Astrocyte of the hippocampus (primary cell): ENCODE results near the gene TMED7.

Source experiments
- DNase-seq: peaks from one replicate; pipeline ENCODE4 v3.0.0; 2011; ENCODE audit warnings: low read depth, low spot score

The TMED7 gene

DNA sequence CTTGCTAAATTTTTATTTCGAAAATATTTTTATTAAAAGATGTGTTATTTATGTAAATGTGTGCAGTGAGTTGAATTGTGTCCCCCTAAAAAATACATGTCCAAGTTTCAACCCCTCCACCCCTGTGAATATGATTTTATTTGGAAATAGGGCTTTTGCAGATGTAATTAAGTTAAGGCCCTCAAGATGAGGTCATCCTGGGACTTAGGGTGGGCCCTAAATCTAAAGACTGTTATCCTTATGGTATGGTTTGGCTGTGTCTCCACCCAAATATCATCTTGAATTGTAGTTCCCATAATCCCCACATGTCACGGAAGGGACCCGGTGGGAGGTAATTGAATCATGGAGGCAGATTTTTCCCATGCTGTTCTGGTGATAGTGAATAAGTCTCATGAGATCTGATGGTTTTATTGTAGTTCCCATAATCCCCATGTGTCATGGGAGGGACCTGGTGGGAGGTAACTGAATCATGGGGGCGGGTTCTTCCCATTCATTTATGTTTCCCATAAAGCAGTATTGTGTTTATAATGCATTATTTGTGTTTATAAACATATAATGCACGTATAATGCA lies 1.5 kb upstream of the TMED7 start:
- no peak for DNase-seq

DNA sequence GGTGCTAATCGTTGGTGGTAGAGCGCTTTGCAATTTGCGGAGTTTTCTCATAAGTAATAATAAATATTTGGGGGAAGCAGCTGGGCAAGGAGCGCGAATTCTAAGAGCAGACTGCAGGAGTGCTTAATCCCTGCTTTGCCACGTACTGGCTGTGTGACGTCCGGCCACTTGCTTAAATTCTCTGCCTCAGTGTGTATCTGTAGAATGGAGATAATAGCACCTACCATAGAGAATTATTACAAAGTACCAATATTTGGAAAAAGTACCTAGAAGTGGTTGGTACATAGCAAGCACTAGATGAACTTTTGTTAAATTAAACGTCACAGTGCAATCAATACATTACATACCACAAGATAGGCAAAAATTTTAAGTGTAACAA lies 598 bp upstream of the TMED7 start:
- DNase-seq = no peak

DNA sequence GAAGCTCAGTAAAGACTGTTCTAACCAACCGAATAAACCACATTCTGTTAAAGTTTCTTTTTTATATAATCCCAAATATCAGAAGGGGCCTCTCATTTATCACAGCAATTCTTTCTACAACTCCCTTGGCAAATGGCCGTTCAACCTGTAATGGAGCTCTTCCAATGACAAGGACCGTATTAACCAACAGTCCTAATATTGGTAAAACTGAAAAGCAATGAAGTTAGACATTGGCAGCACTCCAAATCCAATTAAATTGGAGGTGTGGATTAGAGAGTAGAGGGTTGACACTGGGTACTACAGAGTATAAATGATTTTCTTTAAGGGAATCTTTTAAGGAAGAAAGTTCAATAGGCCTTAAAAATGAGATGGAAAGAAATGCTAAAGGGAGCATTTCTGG lies 842 bp downstream of the TMED7 start:
- DNase-seq = no peak

DNA sequence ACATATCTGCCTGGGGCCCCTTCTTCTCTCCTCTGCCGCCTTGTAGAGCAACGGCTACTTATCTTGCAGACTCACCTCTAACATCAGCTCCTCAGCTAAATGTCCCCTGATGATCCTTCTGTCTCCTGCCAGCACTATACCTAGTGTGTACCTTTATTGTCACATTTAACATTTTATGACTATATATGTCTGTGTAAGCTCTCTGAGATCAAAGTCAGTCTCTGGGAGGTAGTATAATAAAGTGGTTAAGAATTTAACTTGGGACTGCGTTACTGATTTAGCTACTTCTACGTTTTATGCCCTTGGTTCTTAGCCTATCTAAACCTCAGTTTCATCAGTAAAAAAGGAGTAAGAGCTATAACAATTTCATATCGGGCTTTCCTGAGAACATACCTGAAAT lies 2.2 kb downstream of the TMED7 start:
- no peak for DNase-seq

DNA sequence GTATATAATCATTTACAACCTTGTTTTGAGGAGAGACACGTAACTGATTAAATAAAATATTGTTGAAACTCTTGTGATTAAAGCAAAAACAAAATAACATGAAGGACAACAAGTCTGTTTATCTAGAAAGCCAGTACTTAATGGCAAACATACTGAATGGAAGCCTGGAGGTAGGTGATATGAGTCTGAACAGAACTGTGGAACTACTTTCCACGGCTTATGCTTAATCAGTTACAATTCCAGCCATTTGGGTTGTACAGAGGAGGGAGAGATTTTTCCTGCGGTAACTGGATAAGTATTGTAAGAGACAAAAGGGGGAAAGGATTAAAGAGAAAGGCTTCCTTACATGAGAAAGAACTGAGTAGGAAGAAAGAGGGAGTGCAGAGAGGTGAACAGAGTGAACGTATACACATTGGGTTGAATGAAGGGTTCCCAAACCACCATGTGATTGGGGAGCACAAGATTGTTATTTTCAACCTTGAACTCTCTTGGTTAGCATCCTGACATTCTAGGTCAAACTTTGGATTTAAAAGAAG lies 4.4 kb downstream of the TMED7 start:
- DNase-seq = no peak

DNA sequence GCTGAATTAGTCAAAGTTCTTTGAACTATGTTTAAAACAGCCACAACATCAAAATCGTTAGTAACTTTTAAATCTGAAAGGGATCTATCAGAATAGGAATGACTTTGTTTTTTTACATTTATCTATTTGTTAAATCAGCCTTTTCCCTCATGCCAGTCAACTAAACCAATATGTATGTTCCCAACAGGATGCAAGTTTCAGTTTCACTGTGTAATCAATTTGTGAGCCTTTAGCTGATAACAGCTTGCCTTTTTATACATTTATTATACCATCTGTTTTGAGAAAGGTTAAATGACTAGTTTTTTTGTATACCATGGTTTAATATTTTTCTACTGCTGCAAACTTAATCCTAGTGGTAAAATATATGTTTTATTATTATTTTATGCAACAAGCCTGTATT lies 8.9 kb downstream of the TMED7 start:
- no peak for DNase-seq

DNA sequence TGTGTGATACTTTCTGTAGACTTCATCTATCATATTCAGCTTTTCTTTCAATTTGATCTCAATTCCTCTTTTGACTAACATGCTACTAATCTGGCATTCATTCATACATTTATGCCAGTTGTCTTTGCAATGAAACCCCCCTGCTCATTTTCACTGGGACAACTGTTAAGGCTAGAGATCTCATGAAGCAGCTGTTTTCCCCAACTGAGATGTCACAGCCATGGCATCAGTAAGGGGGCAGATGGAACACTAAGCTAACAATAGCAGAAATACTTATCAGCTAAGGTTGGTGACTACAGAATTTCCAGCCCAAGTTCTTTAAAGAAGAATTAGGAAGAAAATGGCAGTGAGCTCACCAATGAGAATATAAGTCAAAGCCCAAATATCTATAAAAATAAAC lies 9.4 kb downstream of the TMED7 start:
- DNase-seq = no peak

DNA sequence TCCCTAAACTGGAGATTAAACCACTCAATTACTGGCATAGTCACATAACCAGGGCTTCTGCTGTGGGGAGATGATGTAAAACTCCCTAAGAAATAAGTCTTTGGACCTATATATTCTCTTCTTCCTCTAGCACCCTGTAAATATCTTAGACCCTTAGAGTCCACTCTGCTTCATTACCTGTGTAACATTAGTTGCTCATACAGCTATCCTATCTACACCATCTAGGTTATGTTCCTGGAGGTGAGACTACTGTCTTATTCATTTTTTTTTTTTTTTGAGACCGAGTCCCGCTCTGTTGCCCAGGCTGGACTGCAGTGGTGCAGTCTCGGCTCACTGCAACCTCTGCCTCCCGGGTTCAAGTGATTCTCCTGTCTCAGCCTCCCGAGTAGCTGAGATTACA lies 14.0 kb downstream of the TMED7 start:
- DNase-seq = no peak

DNA sequence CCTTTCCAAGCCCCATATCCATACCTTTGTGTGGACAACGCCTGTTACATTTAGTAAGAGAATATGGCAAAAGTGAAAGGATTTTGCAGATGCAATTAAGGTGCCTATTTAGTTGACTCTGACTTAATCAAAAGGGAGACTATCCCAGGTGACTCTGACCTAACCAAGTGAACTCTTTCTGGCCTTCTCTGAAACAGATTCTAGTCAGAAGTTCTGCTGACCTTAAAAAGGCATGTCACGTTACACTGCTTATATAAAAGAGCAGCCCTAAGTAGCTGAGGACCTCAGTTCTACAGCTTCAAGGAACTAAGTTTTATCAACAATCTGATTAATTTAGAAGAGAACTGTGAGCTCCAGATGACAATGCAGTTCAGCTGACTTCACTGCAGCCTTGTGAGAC lies 17.9 kb downstream of the TMED7 start:
- DNase-seq = no peak

DNA sequence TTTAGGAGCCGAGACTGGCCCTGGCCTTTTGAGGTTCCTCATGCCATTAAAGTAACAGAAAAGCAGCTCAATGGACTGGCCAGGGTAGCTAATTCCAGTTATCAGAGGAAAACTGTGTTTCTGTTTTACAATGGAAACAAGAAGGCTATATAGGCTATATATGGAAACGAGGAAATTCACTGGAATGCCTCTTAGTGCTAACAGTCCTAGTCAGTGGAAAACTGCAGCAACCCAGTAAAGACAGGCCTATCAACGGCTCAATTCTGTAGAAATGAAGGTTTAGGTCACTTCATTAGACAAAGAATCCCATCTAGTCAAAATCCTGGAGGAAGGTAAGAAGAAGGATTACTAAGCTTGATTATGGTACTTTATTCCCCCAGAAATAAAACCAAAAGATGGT lies 20.4 kb downstream of the TMED7 start:
- no peak for DNase-seq

DNA sequence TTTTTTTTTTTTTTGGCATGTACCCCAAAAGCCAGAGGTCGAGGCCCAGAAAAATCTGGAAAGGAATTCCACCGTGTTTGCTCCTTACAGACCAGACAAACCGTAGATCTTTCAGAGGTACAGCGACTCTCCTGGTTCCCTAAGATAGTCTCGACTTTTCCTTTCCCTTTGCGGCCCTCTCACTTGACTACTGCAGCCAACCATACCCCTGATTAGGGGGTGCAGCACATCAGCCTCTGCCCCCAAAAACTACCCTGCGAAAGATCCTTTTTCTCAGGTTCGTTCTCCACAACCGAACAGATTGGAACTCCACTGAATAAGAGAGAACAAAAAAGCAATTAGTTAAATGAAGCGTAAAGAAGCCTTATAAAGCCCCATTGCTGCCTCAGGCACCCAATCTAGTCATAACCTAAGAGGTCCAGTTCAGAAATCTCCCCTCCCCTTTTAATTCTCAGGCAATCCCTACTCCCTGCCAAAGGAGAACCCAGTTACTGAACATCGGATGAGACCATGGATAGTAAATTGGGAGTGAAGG lies 23.2 kb downstream of the TMED7 start:
- DNase-seq = peak; percentile 48

DNA sequence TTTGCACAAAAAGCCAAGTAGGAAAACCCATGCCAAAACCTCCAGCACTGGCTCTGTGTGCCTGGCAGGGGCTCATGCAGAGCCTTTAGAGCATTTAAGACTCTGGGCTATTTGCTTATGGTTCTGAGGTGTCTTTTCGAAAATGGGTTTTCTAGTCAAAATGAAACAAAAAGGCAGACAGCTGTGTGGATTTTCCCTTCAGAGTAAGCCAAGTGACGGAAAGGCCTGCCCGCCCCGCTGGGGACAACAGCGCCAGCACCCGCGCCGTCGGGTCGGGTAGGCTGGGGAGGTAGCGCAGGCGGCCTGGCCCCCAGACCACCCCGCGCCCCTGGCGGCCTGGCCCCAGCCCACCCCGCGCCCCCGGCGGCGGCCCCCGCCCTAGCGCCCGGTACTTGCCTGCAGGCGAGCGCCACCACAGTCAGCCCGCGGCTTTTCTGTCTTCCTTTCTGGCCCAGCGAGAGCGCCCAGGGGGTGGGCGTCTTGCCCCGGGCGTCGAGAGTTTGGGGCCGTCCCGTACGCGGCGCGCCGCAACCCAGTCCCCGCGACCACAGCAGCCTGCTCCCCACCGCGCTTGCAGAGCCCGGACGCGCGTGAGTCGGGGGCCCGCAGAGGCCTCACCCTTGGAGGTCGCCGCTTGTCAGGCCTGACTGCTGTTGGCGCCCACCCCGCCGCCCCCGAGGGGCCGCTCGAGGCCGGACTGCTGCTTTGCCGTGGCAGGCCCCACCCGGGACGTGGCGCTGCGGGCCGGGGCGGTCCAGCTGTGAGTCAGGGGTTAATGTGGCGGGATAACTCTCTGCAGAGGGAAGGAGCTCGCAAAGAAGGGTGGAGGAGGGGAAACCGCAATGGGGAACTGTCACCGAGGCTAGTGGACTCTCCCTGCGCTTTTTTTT lies 23.9 kb downstream of the TMED7 start, which contains the start of gene TICAM2:
Gene TICAM2, minus strand, starts transcription at position 779 of the 890 bp plus-strand sequence. CDS start 21,223 bp downstream, outside the sequence.
- DNase-seq = peak; percentile 76

DNA sequence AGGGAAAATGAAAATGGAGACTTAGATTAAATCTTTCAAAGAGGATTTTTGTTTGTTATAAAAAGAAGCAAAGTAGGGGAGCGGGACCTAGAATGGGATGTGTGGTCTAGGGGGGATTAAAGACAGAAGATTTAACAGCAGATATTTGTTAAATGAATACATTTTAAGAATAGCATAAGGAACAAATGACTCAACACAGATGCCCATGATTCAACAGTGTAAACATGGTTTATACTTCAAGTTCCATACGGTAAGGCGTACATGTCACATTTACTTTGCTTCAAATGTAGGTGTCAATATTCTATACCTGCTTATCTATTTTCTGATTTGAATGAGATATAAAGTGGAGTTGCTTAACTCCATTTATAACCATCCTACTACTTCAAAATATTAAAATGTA lies 25.1 kb downstream of the TMED7 start:
- DNase-seq = no peak

DNA sequence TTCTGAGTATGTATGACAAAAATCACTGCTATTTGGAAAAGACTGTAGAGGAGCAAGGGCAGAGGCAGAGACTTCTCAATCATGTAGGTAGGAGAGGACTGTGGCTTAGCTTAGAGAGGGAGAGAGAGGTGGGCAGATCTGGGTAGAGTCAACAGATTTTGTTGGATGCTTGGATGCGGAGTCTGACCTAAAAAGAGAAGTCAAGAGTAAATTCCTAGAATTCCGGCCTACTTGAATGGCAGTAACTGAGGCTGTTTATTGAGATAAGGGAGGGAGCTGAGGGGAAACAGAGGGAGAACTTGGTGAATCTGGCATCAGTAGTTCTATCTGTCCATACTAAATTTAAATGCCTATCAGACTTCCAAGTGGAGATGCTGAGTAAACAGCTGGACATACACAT lies 25.9 kb downstream of the TMED7 start:
- peak; percentile 42 for DNase-seq

DNA sequence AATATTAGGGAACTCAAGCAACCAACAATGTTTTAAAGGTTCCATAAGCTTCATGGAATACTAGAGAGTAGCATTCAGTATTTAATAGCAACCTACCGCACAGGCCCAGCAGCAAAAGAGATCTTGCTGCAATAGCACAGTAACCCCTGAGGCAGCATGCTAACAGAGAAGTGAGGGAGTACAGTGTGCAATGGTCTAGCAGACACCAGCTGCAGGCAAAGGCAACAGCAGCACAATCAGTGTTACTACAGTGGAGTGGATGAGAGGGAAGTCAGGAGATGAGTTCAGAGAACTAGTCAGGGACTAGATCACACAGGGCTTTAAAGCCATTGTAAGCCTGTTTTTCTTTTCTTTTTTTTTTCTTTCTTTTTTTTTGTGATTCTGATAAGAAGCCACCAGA lies 26.3 kb downstream of the TMED7 start:
- DNase-seq = peak; percentile 22

DNA sequence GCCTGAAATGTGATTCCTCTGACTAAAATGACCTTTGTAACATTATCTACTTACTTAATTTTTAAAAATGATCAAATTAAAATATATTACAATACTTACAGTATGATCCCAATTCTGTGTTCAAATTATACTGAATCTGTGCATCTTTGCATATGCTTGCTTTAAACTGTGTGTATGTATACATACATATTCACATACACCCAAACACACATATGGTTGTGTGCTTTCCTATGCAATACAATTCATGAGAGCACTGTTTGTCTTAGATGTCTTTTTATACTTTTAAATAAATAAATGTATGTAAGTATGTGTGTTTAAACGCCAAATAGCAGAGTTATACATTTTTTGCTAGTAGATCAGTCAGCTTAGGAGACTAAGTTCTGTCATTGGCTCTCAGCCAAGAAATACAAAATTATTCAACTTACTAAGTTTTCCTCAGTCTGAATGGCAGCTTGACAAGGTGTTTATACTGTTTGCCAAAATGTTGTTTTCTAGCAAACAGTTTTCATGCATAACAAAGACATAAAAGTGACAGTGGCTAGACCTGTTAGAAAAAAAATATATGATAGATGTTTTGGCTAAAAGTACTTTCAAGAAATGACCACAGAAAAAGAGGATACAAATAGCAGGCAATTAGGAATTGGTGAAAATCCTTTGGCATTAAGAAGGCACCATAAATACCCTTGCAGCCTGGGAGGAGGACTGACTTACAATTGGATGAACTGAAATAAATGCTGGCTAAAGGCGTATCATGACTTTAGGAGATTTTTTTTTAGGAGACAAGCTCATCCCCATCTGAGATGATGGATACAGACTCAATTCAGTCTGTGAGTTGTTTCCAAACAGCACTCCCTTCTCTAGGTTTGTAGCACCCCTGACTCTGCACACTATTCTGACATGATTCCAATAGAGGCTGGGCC lies 31.4 kb downstream of the TMED7 start:
- peak; percentile 51 for DNase-seq

DNA sequence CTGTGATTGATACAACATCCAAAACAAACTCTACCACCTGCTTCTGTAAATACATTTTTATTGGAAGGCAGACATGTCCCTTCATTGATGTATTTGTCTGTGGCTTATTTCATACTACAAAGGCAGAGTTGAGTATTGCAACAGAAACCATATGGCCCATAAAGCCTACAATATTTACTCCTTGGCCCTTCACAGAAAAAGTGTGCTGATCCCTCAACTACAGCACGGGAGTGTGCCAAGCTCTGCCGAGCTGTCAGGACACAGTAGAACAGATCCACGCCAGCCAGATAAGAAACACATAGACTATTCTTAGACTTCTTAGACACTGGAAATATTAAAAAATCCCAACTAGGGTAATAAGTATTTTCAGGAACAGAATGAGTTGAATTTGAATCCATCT lies 36.8 kb downstream of the TMED7 start:
- DNase-seq = no peak

DNA sequence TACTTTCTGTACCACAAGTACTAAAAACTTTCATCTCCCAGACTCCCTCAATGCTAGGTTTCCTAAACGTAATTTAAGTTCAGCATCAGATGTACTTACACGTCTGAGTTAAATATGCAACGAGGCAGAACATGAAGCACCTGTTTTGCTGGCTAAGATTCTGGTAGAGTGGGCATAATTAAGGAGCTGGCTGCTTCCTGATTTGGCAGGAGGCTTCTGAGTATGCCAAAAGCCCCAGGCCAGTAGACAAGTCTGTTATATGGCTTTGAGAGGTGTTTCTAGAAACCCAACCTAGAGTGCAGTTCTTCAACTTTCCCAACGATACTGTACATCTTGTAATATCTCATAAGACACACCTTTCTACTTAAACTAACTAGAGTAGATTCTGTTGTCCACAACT lies 37.2 kb downstream of the TMED7 start:
- DNase-seq = no peak

DNA sequence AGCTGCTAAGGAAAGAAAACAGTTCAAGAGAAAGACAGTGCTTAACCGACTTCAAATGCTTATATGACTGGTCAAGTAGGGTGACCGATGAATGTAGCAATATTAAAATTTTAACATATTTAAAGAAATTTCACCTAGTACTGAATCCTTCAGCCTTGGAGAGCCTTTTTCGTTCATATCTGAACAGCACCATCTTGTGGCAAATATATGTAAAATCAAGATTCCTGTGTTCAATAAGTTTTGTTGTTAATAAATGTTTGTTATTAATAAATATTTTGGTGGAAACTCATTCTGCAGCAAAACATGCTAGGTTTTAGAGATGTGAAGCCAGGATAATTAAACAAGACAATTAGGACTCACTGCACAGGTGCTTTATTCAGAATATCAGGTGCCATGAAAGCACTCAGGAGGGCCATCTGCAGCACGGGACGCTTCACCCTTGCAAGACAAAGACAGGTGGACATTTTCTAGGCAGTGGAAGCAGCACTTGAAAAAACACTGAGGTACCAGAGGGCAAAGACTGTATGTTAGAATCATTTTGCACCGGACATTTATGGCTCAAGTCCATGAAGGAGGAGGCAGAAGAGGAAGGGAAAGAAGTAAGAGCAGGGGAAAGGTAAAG lies 39.2 kb downstream of the TMED7 start:
- no peak for DNase-seq

DNA sequence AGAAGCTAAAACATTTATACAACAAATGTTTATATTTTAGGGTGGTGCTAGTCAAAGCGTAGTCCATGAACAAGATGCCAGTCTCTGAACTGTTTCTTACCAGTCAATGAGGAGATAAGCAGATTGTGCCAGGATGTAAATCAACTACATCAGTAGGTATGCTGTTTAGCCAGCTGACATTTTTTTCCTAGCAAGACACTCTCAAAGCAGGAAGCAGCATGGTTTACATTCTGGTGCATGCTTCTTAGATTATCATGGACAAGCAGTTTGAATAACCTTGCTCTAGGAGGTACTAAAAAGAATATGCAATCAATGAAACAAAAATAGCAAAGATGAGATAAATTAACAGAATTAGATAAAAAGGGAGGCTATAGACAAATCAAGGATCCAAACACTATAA lies 40.6 kb downstream of the TMED7 start:
- DNase-seq = no peak

DNA sequence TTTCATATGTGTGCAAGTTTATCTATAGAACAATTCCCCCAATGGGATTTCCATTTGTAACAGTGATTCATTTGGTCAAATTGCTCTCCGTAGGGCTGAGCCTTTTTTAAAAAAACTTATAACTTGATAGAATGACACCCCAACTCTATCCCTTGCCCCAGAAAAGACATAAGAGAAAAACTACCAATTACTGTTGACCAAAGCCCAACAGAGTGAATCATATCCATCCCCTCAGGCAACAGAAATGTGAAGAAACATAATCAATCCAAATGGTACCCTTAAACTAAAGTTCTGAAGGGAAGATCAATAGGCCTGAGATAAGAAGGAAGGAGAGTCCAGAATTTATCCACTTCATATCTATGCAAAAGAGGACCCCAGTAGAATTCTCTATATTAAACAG lies 41.3 kb downstream of the TMED7 start:
- DNase-seq = no peak
